Lower lobe of right lung (tissue), 2 donors: ENCODE results near the gene RENBP. TPM values are rescaled to one million over a fixed set of nuclear protein-coding genes. Genes with fewer than 3 reads are reported as not detected.

ENCODE experiments used
- ATAC-seq, 2 donors: fragments of 200-7000 bp; cut with Tn5 transposase; one replicate each; pipeline ENCODE4 v1.9.1; 2020 to 2022; ENCODE audit warnings: mild to moderate bottlenecking in 2 of 2, moderate library complexity in 2 of 2
- DNase-seq: peaks from one replicate; pipeline ENCODE4 v3.0.0-alpha.2; 2020
- H3K27ac ChIP-seq: fragments of 200-600 bp; one replicate; pipeline ENCODE4 v1.8.0; 2022
- H3K27me3 ChIP-seq: fragments of 200-600 bp; one replicate; pipeline ENCODE4 v1.8.0; 2022; ENCODE audit warnings: low read depth
- H3K36me3 ChIP-seq: fragments of 200-600 bp; one replicate; pipeline ENCODE4 v1.8.0; 2022; ENCODE audit warnings: mild to moderate bottlenecking
- H3K4me1 ChIP-seq: fragments of 200-600 bp; one replicate; pipeline ENCODE4 v1.8.0; 2022
- H3K4me3 ChIP-seq: fragments of 200-600 bp; one replicate; pipeline ENCODE4 v1.8.0; 2022; ENCODE audit warnings: mild to moderate bottlenecking
- H3K9me3 ChIP-seq: fragments of 200-600 bp; one replicate; pipeline ENCODE4 v1.8.0; 2022
- CTCF ChIP-seq: fragments of 200-600 bp; IDR thresholded peaks from one replicate; pipeline ENCODE4 v1.8.0; 2022; ENCODE audit warnings: antibody characterized with exemption, mild to moderate bottlenecking
- intact Hi-C: fragments of 100-400 bp; cut with DNase I; formaldehyde crosslinking; loops from one replicate; pipeline ENCODE4 v1.11.0; 2022
- total RNA-seq: library from RNA; stranded (reverse); fragmentation: NEBNext Ultra II Directional; extraction: Animal tissue kit (Norgen Biotek cat#: 25700); gene quantifications from one replicate; pipeline ENCODE4 v1.2.1, GENCODE V29; 2021
- donor health status: DM: no; HTN: yes; CAD: no; lungs with severe emphysema.

The RENBP gene
- total RNA-seq, 1 donor from 2014 or later, result 57.0 TPM

GRCh38 chrX:153960077-153960476, 15.6 kb upstream of the RENBP start:
- Histone ChIP-seq H3K27ac (no peak overlapping the region), H3K36me3 (peaks cover 88% of the 10 kb centered on the region), H3K9me3 (no peaks in the 10 kb centered on the region), H3K27me3 (no peaks in the 10 kb centered on the region), H3K4me1 (no peaks in the 10 kb centered on the region), H3K4me3 (no peak overlapping the region)
- intact Hi-C loops, result no loop called here
- ATAC-seq (no peak), DNase-seq (no peak)
- TF ChIP-seq CTCF, result no peak

- H3K4me1 ChIP-seq, result no peaks in the 10 kb centered on the region
- H3K9me3 ChIP-seq, result no peaks in the 10 kb centered on the region
- peaks cover 92% of the 10 kb centered on the region for H3K36me3 ChIP-seq
- DNase-seq, result no peak
- H3K27me3 ChIP-seq, result no peaks in the 10 kb centered on the region
- no peak overlapping the region for H3K27ac ChIP-seq
- no peak for TF ChIP-seq CTCF
- intact Hi-C loops, result loop anchor here (10.0 kb wide), 1 partner anchor 195 kb away; the partner anchor contains the start of gene PLXNB3
- no peak for ATAC-seq
- H3K4me3 ChIP-seq, result no peak overlapping the region
Observed at GRCh38 chrX:153959649-153960048, 15.2 kb upstream of the RENBP start.

GRCh38 chrX:153958605-153959004, 14.2 kb upstream of the RENBP start:
- H3K4me1 ChIP-seq, result no peaks in the 10 kb centered on the region
- H3K36me3 ChIP-seq, result peaks cover 97% of the 10 kb centered on the region
- ATAC-seq, result no peak
- H3K4me3 ChIP-seq, result no peak overlapping the region
- H3K27ac ChIP-seq, result no peak overlapping the region
- H3K9me3 ChIP-seq, result no peaks in the 10 kb centered on the region
- no peak for DNase-seq
- no peak for TF ChIP-seq CTCF
- no peaks in the 10 kb centered on the region for H3K27me3 ChIP-seq
- intact Hi-C loops, result loop anchor here (10.0 kb wide), 1 partner anchor 194 kb away; the partner anchor contains the start of gene PLXNB3

- H3K27ac ChIP-seq, result no peak overlapping the region
- no peaks in the 10 kb centered on the region for H3K9me3 ChIP-seq
- H3K27me3 ChIP-seq, result no peaks in the 10 kb centered on the region
- no peak for TF ChIP-seq CTCF
- DNase-seq, result no peak
- no peak overlapping the region for H3K4me3 ChIP-seq
- intact Hi-C loops, result loop anchor here (10.0 kb wide), 1 partner anchor 192 kb away; the partner anchor contains the start of gene PLXNB3
- no peak for ATAC-seq
- H3K4me1 ChIP-seq, result no peaks in the 10 kb centered on the region
- peaks cover 98% of the 10 kb centered on the region for H3K36me3 ChIP-seq
Observed at GRCh38 chrX:153957224-153957623, 12.8 kb upstream of the RENBP start.

- no peak for TF ChIP-seq CTCF
- Histone ChIP-seq H3K4me1 (no peaks in the 10 kb centered on the region), H3K36me3 (peaks cover 98% of the 10 kb centered on the region), H3K27ac (no peak overlapping the region), H3K27me3 (no peaks in the 10 kb centered on the region), H3K4me3 (no peak overlapping the region), H3K9me3 (no peaks in the 10 kb centered on the region)
- no peak for ATAC-seq
- DNase-seq, result no peak
- intact Hi-C loops, result loop anchor here (10.0 kb wide), 1 partner anchor 191 kb away; the partner anchor contains the start of gene PLXNB3
Observed at GRCh38 chrX:153956044-153956907, 11.8 kb upstream of the RENBP start.
